Urothelium cell line (cell line): ENCODE data around the gene DIABLO.
"Not testable (repeated sequence)": the region's sequence is repeated elsewhere in the genome, so short reads cannot be mapped to it uniquely, and the experiment has no call there.

ENCODE experiments used
- DNase-seq: peaks from one replicate; pipeline ENCODE4 v3.0.0; 2011; ENCODE audit warnings: low spot score, mixed read lengths
- FAIRE-seq: peaks from 2 replicates; lab custom pipeline; 2011; peaks lifted over from hg19 to GRCh38; lab: Jason Lieb, UNC

The DIABLO gene

GRCh38 chr12:122190842-122191668, 34.8 kb downstream of the DIABLO start:
- FAIRE-seq (peak; percentile 30), DNase-seq (peak; percentile 72)

- DNase-seq (no peak), FAIRE-seq (no peak)
Measured at GRCh38 chr12:122189626-122190475, 36.0 kb downstream of the DIABLO start.

GRCh38 chr12:122187466-122187865, 38.4 kb downstream of the DIABLO start:
- no peak for DNase-seq
- FAIRE-seq = no peak

GRCh38 chr12:122185494-122186082, 40.3 kb downstream of the DIABLO start:
- no peak for FAIRE-seq
- no peak for DNase-seq

- FAIRE-seq = no peak
Measured at GRCh38 chr12:122185079-122185478, 40.8 kb downstream of the DIABLO start.

GRCh38 chr12:122184517-122184916, 41.3 kb downstream of the DIABLO start:
- DNase-seq = no peak
- no peak for FAIRE-seq

More at GRCh38 chr12:122185079-122185478, 40.8 kb downstream of the DIABLO start:
- DNase-seq = no peak

- no peak for FAIRE-seq
- no peak for DNase-seq
Measured at GRCh38 chr12:122183588-122183940, 42.3 kb downstream of the DIABLO start.

- DNase-seq = no peak
- FAIRE-seq = no peak
Measured at GRCh38 chr12:122182887-122183587, 42.8 kb downstream of the DIABLO start, which contains the start of gene LRRC43. LRRC43 (plus strand) TSS chr12:122183123; CDS start chr12:122183145, 22 bp downstream.

GRCh38 chr12:122176473-122176872, 49.4 kb downstream of the DIABLO start:
- FAIRE-seq, DNase-seq: not testable (repeated sequence)

GRCh38 chr12:122174155-122174845, 51.6 kb downstream of the DIABLO start, which contains the start of gene IL31:
IL31 (minus strand) TSS chr12:122174221; CDS start chr12:122174172, 49 bp downstream.
- no peak for FAIRE-seq
- DNase-seq = no peak

- DNase-seq (no peak), FAIRE-seq (no peak)
Measured at GRCh38 chr12:122172262-122172939, 53.5 kb downstream of the DIABLO start.

GRCh38 chr12:122171399-122171798, 54.5 kb downstream of the DIABLO start:
- DNase-seq (no peak), FAIRE-seq (no peak)

GRCh38 chr12:122168492-122168891, 57.4 kb downstream of the DIABLO start:
- FAIRE-seq (no peak), DNase-seq (no peak)

- DNase-seq = no peak
- FAIRE-seq = no peak
Measured at GRCh38 chr12:122167356-122167925, 58.4 kb downstream of the DIABLO start.

- FAIRE-seq (no peak), DNase-seq (no peak)
Measured at GRCh38 chr12:122166422-122167349, 59.2 kb downstream of the DIABLO start.

- no peak for DNase-seq
- no peak for FAIRE-seq
Measured at GRCh38 chr12:122162976-122163375, 62.9 kb downstream of the DIABLO start.

- FAIRE-seq (no peak), DNase-seq (no peak)
Measured at GRCh38 chr12:122161682-122162081, 64.2 kb downstream of the DIABLO start.

- no peak for DNase-seq
- FAIRE-seq = no peak
Measured at GRCh38 chr12:122160761-122161160, 65.1 kb downstream of the DIABLO start.
